GM19397 (cell line): ENCODE results near the gene SENP6.
"Not testable (repeated sequence)": the region's sequence is repeated elsewhere in the genome, so short reads cannot be mapped to it uniquely, and the experiment has no call there.

ENCODE experiments used
- ATAC-seq: cut with Tn5 transposase; IDR thresholded peaks from one replicate; pipeline ENCODE4 v1.9.1; 2021; ENCODE audit warnings: mild to moderate bottlenecking, moderate library complexity; ENCODE audit not compliant: unreplicated experiment

The SENP6 gene

GRCh38 chr6:75605635-75606034 is 4.0 kb downstream of the SENP6 start:
- no peak for ATAC-seq

DNA sequence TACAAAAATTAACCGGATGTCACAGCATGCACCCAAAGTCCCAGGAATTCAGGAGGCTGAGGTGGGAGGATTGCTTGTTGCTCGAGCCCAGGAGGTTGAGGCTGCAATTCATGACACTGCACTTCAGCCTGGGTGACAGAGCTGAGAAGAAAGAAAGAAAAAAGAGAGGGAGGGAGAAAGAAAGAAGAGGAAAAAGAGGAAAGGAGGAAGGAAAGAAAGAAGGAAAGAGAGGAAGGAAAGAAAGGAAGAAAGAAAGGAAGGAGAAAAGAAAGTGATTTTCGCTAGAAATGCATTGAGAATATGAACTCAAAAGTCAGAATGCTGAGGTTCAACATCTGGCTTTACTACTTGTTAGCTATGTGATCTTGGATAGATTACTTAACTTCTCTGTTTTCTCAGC is 6.6 kb downstream of the SENP6 start:
- no peak for ATAC-seq

- no peak for ATAC-seq
These were observed 7.4 kb downstream of the SENP6 start for GRCh38 chr6:75608956-75609533.

DNA sequence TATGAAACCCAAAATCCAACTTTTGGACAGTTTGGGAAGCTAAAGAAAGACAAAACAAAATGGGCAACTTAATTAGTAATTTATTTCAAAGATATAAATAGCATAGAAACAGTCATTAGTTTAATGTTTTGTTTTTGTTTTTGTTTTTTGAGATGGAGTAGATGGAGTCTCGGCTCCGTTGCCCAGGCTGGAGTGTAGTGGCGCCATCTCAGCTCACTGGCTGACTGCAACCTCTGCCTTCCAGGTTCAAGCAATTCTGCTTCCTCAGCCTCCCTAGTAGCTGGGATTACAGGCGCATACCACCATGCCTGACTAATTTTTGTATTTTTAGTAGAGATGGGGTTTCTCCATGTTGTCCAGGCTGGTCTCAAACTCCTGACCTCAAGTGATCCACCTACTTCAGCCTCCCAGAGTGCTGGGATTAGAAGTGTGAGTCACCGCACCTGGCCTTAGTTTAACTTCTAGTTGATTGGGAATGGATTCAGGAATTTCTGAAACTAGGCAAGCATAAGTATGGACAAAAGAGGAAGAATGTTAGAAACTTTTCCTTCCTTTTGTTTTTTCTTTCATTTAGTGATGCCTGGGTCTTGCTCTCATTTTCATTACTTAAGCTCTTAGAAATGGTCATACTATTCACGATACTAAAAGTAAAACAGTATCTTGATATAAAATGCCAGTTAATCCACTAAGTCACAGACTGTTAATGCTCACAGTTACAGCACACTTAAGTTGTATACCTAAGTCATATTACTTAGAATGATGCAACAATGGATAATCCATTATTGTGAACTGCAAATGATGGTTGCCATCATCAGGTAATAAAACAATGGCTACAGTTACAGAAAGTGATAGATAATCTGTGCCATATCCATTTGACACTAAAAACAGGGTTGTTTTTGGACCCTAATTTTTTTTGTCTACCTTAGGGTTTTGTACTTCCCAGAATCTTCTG is 8.2 kb downstream of the SENP6 start:
- no peak for ATAC-seq

DNA sequence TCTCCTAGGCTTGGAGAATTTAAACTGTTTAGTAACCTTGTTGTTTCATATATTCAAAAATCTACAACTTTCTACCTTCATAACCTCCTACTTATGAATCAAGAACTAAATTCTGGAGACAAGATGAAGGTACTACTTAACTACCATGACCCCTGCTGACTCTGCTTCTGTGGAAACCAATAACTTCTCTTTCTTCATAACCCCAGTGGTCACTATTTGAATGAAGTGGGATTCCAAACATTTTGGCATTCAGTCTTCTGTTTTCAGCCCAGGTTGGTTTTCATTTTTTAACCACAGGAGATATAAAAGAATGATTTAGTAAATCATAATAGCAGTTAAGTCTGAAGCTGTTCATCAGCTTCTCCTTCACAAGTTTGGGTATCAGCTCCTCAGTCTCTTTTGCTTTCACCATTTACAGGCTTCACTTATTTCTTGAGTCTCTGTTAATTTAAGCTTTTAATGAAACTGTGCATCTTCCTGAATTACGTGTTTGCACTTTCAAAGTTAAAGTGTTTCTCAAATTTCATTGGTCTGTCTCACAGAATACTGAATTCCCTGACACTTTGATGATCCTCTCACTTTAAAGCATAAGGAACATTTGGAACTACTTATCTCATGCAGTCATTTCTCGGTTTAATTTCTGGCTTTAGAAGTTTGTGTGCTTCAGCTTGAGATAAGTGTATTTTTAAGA is 9.5 kb downstream of the SENP6 start:
- no peak for ATAC-seq

- no peak for ATAC-seq
These were observed 10.2 kb downstream of the SENP6 start for GRCh38 chr6:75611702-75612375.

- no peak for ATAC-seq
These were observed 10.8 kb downstream of the SENP6 start for GRCh38 chr6:75612434-75612833.

DNA sequence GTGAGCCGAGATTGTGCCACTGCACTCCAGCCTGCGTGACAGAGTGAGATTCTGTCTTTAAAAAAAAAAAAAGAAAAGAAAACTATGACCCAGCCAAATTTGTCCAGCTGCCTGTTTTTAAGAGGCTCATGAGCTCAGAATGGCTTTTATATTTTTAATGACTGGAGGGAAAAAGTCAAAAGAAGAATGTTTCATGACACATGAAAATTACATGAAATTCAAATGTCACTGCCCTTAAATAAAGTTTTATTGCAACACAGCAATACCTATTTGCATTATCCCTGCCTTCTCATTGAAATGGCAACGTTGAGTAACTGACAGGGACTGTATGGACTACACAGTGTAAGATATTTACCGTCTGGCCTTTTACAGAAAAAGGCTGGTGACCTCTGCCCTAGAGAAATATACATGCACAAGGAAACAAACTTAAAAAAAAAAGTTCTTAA is 11.4 kb downstream of the SENP6 start:
- no peak for ATAC-seq

GRCh38 chr6:75618437-75618836 is 16.8 kb downstream of the SENP6 start:
- no peak for ATAC-seq

DNA sequence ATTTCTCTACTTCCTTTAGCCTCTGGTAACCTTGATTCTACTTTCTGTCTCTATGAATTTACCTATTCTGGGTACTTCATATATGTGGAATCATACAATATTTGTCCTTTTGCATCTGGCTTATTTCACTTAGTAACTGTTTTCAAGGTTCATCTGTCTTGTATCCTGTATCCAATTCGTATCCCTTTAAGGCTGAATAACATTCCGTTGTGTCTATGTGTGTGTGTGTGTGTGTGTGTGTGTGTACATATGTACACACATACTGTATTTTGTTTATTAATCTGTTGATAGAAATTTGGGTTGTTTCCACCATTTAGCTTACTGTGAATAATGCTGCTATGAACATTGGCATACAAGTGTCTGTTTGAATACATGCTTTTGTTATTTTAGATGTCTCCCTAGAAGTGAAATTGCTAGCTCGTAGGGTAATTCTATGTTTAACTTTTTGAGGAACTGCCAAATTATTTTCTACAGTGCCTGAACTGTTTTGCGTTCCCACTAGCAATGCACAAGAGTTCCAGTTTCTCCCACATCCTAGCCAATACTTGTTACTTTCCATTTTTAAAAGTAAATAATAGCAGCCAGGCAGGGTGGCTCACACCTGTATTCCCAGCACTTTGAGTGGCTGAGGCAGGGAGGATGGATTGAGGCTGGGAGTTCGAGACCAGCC is 17.7 kb downstream of the SENP6 start:
- no peak for ATAC-seq

DNA sequence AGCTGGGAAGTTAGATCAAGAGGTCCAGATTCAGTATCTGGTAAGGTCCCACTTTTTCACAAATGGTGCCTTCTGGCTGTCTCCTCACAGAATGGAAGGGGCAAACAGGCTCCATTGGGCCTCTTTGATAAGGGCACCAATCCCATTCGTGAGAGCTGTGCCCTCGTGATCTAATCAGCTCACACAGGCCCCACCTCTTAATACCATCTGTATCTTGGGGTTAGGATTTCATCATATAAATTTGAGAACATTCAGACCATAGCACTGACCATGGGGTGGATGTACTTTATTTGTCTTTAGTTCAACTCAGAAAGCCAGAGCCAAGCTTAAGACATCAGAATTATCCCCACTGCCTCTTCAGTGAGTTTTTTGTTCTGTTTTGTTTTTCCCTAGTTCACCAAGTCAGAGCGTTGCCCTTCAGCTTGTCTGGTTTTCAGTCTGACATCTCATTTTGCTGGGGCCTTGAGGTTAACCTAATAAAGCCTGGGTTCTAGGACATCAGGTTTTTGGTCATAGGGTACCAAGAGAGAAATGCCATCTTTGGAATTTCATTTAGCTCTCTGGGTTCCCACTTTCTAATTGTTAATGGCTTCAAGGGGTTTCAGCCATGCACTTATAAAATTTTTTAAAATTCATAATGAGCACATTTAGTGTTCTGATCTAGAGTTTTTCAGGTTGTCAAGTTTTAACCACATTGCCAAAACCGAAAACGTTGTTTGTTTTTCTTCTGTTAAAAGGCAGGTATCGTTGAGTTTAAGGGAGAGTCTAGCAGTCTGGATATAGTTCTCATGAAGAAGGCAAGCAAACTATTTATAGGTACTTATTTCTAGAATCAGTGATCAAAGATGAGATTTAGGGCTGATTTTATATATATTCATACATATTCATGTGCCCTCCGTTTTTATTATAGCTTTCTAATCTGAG is 19.0 kb downstream of the SENP6 start:
- ATAC-seq = no peak

DNA sequence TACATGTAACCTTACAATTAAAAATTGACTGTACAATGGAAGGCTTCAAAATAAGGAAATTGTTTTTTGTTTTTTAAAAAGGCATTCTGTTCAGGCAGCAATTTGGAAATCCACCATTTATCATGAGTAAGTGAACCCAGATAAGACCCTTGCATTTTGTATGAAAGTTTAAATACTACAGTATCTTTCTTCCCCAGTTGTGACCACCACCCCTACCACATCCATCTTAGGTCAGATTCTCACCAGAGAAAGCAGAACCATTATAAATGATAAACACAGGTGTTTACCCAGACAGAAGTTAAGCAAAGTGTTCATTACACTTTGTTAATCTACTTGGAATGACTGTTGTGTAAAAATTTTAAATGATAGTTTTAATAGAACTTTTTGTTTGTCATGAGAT is 20.2 kb downstream of the SENP6 start:
- ATAC-seq = no peak

DNA sequence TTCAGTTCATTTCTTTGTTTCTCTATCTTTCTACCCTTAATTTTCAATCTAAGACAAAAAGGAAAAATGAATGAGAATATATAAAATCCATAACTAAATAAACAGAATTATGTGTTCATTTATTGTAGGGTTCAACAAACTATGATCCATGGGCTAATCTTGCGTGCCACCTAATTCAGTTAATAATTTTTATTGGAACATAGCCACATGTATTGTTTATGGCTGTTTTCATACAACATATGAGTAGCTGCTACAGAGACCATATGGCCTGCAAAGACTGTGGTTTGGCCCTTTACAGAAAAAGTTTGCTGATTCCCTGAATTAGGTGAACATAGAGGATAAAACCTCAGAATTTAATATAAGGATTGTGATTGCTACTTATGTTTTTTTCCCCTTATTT is 21.8 kb downstream of the SENP6 start:
- no peak for ATAC-seq

GRCh38 chr6:75624335-75624734 is 22.7 kb downstream of the SENP6 start:
- ATAC-seq = no peak

- ATAC-seq = no peak
These were observed 23.3 kb downstream of the SENP6 start for GRCh38 chr6:75624988-75625387.

DNA sequence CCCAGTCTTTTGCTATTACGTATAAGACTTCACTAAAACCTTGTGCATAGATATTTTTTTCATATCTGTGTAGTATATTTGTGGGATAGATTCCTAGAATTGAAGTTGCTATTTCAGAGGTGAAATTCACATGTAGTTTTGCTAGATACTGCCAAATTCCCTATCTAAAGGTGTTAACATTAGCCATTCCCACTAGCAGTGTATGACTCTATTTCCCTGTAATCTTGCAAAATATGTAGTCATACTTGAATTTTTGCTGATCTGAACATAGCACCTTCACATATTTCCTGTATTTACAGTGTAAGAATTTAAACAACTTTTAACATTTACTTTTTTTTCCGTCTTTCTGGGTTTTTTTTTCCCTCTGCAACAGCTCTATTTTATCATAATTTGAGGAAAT is 24.9 kb downstream of the SENP6 start:
- ATAC-seq = no peak

- ATAC-seq = not testable (repeated sequence)
These were observed 26.0 kb downstream of the SENP6 start for GRCh38 chr6:75627708-75628107.

GRCh38 chr6:75631859-75632635 is 30.4 kb downstream of the SENP6 start:
- no peak for ATAC-seq

- no peak for ATAC-seq
These were observed 31.4 kb downstream of the SENP6 start for GRCh38 chr6:75633045-75633444.
